Left forelimb (tissue), 1 donor: ENCODE results near the gene SGPP1.
"Not testable (repeated sequence)": the region's sequence is repeated elsewhere in the genome, so short reads cannot be mapped to it uniquely, and the experiment has no call there.

Source experiments
- DNase-seq: peaks from one replicate; pipeline ENCODE4 v3.0.0-alpha.2; 2018; ENCODE audit warnings: low spot score

Gene SGPP1

GRCh38 chr14:63638493-63638892 is 89.4 kb downstream of the SGPP1 start:
- DNase-seq, result no peak

GRCh38 chr14:63636094-63636635 is 91.7 kb downstream of the SGPP1 start:
- not testable (repeated sequence) for DNase-seq
